HG02970 (cell line): ENCODE results near the gene EEF2KMT.
"Not testable (repeated sequence)": the region's sequence is repeated elsewhere in the genome, so short reads cannot be mapped to it uniquely, and the experiment has no call there.

Experiments
- ATAC-seq: cut with Tn5 transposase; IDR thresholded peaks from one replicate; pipeline ENCODE4 v1.9.1; 2021; ENCODE audit warnings: mild to moderate bottlenecking, moderate library complexity, moderate number of reproducible peaks; ENCODE audit not compliant: unreplicated experiment, low FRiP score

EEF2KMT gene, protein sequence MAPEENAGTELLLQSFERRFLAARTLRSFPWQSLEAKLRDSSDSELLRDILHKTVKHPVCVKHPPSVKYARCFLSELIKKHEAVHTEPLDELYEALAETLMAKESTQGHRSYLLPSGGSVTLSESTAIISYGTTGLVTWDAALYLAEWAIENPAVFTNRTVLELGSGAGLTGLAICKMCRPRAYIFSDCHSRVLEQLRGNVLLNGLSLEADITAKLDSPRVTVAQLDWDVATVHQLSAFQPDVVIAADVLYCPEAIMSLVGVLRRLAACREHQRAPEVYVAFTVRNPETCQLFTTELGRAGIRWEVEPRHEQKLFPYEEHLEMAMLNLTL

GRCh38 chr16:5097470-5098220, at the start of gene EEF2KMT:
Gene EEF2KMT, minus strand, starts transcription at chr16:5097795. Its CDS starts 56 bp downstream, at chr16:5097739.
- peak; percentile 100 for ATAC-seq

DNA sequence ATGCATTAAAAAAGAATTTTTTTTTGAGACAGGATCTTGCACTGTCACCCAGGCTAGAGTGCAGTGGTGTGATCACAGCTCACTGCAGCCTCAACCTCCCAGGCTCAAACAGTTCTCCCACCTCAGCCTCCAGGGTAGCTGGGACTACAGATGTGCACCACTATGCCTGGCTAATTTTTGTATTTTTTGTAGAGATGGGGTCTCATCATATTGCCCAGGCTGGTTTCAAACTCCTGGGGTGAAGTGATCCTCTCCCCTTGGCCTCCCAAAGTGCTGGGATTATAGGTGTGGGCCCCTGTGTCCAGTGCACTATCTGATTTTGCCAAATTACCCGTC, 47.0 kb upstream of the EEF2KMT start:
- not testable (repeated sequence) for ATAC-seq

DNA sequence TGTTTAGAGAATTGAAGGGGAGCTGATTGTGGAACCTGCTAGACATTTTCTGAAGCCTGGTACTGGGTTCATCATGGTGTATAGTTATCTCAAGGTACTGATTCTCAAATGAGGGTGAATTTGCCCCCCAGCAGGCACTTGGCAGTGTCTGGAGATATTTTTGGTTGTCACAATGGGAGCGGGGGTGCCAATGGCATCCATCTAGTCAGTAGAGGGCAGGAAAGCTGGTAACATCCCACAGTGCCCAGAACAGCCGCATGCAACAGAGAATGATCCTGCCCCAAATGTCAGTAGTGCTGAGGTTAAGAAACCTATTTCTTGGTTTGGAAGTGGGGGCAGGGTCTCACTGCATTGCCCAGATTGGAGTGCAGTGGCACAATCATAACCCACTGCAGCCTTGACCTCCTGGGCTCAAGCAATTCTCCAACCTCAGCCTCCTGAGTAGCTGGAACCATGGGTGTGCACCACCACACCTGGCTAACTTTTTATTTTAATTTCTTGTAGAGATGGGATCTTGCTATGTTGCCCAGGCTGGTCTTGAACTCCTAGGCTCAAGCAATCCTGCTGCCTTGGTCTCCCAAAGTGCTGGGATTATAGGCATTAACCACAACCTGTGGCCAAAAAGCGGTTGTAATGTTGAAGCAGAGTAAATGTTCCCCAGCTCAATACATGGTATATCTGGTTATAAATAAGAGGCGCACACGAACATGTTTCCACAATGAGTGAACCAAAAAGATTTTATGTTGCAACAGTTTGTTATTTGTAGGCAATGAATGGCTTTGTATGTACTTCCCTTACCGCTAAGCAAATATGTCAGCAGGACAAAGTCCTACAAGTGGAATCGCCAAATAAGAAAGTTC, 46.4 kb upstream of the EEF2KMT start:
- no peak for ATAC-seq

DNA sequence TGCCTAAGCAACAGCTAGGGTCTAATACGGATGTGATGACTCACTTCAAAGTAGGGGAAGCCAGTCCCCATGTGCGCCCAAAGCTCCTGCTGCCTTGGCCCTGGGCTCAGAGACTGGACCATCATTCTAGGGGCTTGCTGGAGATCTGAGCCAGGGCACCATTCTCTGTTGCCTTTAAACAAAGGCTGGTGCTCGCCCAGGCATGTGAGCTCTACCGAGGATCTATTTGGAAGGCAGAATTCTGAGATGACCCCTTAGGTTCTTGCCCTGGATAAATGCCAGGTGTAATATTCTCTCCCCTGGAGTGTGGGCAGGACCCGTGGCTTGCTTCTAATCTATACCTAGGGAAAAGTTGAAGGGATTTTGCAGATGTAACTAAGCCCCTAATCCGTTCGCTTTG, 42.6 kb upstream of the EEF2KMT start:
- not testable (repeated sequence) for ATAC-seq

DNA sequence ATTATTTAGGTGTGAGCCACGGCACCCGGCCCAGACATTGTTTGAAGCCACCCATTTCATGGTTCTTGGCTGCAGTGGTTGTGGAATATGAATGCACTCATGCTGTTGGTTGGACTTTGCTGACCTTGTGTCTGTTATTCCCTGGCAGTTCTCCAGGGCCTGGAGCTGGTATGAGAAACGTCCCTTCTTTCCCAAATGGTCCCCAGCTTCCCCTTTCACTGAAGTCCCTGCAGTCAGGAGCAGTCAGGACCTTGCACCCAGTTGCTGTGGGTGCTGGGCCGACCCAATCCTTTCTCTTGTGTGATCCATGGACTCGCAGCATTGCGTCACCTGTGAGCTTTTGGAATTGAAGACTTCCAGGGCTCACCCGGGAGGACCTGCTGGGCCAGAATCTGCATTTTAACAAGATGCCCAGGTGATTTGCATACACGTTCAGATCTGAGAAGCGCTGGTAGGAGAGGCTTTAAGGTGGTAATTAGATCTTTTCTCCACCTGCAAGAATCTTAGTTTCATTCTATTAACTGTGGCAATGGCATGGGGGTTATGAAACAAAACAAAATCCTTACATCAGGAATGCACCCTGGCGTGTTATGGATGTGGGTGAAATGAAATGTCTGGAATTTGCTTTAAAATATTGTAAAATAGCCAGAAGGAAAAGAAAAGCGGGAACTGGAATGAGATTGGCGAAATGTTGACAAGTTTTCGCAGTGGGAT, 37.3 kb upstream of the EEF2KMT start:
- not testable (repeated sequence) for ATAC-seq

GRCh38 chr16:5132915-5133600, 35.5 kb upstream of the EEF2KMT start:
- ATAC-seq, result not testable (repeated sequence)

- ATAC-seq, result not testable (repeated sequence)
Observed at GRCh38 chr16:5131467-5132004, 33.9 kb upstream of the EEF2KMT start.

DNA sequence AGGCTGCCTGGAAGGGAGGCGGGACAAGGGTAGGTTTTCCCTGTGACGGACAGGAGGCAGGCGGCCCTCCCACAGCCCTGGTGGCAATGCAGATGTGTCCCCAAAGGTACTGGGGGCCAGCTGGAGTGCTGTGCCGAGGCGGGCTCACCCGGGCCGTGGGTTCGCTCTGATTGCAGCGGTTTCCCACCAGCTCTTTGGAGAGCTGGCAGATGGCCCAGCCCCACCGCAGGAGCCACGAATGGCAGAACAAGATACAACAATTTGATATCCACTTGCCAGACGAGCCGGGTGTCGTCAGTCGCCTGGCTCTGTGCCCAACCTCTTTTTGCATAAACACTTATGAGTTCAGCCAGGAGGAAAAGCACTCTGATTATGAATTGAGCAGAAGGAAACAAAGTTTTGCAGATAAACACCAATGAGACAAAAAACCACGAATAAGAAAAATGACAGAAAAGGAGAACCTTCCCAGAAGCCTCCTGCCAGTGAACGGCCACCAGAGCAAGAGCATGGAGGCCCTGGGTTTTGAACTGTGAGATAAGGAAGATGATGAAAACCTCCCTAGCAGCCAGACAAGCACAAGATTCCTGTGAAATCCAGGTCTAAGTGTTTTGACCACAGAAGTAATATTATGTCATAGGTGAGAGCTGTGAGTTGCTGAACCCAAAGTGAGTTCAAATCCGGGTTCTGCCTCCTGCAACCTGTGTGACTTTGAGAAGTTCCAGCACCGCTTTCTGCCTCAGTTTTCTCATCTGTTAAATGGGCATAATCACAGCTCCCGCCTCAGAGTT, 19.9 kb upstream of the EEF2KMT start:
- not testable (repeated sequence) for ATAC-seq

GRCh38 chr16:5116780-5117295, 19.2 kb upstream of the EEF2KMT start:
- not testable (repeated sequence) for ATAC-seq

DNA sequence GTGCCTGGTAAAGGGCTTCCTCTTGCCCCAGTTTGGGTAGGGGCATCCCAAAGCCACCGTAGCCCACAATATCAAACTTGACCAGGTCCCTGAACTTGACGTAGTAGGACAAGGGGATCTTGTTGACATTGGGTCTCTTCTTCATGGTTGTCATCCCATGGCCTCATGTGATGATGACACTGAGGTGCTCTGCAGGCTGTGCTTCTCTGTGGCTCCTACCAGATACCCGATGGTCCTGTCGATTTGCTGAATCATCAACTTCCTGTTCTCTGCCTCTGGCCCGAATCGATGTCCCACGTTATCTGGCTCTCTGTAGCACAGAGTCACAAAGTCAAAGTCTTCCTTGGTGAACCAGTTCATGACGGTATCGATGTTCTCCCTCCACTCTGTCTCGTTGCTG, 13.3 kb upstream of the EEF2KMT start:
- not testable (repeated sequence) for ATAC-seq

GRCh38 chr16:5108505-5109158, 11.0 kb upstream of the EEF2KMT start:
- ATAC-seq, result no peak

- not testable (repeated sequence) for ATAC-seq
Observed at GRCh38 chr16:5105039-5105438, 7.4 kb upstream of the EEF2KMT start.

DNA sequence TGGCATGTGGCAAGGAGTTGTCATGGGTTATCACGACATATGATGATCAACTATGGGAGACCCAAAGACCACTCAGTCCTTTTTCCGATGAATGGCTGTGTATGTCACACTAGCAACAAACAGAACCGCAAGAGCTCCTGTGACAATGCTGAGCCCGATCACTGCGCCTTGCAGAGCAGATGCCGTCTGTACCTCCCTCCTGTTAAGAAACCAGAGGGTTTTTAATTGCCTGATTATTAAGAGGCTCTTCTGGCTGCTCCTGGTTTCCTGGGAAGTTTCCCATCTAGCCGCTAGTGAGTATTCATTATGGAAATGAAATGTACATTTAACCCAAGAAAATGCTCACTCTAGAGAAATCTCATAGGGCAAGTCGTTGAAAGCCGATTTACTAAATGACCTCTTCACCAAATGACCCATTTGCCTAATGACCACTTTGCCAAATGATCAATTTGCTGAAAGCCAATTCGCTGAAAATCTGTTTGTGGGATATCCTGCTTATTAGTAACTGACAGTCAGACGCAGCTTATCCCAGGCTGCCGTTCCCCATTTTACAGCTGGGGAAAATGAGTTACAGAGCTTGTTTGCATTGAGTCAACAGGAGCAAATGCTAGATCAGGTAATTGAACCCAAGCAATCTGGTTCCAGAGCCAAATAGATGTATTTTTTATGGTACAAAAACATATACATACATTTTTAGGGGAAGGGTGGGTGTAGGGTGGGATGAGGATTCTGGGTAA, 5.9 kb upstream of the EEF2KMT start:
- not testable (repeated sequence) for ATAC-seq

DNA sequence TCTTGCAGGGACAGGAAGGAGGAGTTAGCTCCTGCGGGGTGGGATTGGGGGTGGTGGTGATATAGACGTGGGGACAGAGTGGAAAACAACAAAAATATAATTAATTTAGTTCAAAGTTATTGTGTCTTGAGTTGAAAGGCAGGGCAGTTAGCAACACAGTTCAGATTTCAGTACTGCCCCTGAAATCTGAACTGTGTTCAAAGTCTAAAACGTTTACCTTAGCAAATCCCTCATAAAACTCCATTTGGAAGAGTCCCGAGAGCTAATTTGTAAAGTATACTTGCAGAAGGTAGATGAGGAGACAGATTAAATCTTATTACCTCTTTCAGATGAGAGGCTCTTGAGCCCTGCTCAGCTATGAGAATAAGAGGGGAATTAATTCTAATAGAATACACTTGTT, 1.6 kb upstream of the EEF2KMT start:
- ATAC-seq, result not testable (repeated sequence)

DNA sequence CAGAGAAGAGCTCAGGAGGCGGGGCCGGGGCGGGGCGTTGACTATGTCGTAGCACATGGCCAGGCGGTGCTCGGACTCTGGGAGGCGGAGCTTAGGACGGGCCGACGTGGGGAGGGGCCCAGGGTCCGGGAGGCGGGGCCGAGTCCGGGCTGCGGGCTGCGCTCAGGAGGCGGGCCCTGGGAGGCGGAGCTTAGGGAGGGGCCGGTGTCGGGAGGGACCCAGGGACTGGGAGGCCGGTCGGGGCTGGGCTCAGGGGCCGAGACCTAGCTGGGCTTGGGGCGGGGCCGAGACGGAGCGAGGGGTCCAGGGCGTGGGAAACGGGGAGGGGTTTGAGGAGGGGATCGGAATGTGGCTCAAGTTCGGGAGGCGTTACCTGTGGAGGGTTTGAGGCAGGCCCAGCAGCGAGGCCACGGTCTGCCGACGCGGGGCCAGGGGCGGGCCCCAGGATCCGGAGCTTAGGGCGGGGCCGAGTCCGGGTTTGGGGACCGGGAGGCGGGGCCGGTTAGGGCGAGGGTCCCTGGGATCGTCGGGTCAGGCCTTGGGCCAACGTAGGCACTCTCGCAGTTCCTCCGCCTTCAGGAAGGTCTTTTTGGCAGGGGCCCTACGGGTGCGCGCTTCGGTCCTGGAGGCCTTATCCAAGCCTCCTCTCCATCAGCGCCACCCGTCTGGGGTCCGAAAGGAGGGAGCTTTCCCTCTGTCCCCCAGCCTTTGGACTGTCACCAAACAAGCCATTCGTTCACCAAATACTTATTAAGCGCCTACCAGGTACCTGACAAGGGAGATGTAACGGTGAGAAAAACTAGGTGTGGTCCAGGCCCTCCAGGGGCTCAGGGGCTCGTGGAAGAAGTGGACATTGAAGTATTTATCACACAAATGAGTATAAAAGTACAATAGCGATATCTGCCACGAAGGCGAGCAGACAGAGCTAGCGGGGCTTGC, 895 bp upstream of the EEF2KMT start:
- not testable (repeated sequence) for ATAC-seq

- ATAC-seq, result not testable (repeated sequence)
Observed at GRCh38 chr16:5097061-5097469, 530 bp downstream of the EEF2KMT start.
